PC-3 (cell line): ENCODE data around the gene PGA5. TPM values are rescaled to one million over a fixed set of nuclear protein-coding genes. Genes with fewer than 3 reads are reported as not detected.
"Not testable (repeated sequence)": the region's sequence is repeated elsewhere in the genome, so short reads cannot be mapped to it uniquely, and the experiment has no call there.

Source experiments
- ATAC-seq: fragments of 200-7000 bp; cut with Tn5 transposase; 2 replicates; pipeline ENCODE4 v1.9.1; 2020; ENCODE audit warnings: mild to moderate bottlenecking, moderate library complexity
- BruUV-seq: library from RNA; stranded (reverse); fragments of 400-500 nt; replicated peaks from 2 replicates; lab custom pipeline; 2021; lab: Mats Ljungman, UMichigan
- CTCF ChIA-PET: fragments of 300-600 bp; sonication (Branson Sonifier 250); formaldehyde crosslinking; loops from one replicate; lab custom pipeline; 2022; ENCODE audit warnings: antibody characterized with exemption; lab: Charles Lee
- POLR2A ChIA-PET: fragments of 300-600 bp; sonication (Branson Sonifier 250); formaldehyde crosslinking; loops from one replicate; lab custom pipeline; 2022; ENCODE audit warnings: antibody characterized with exemption; ENCODE audit not compliant: unreplicated experiment; lab: Charles Lee
- DNase-seq: peaks from one replicate; pipeline ENCODE4 v3.0.0-alpha.2; 2015
- H2AFZ ChIP-seq: fragments of 300-600 bp; sonication (generic); 2 replicates; pipeline ENCODE4 v1.6.0; 2016; ENCODE audit warnings: antibody characterized with exemption, low read length
- H3F3A ChIP-seq: fragments of 300-600 bp; sonication (generic); one replicate; pipeline ENCODE4 v1.6.0; 2017; ENCODE audit warnings: antibody characterized with exemption, low read length, control low read depth, mild to moderate bottlenecking; ENCODE audit not compliant: unreplicated experiment
- H3K27ac ChIP-seq: fragments of 300-600 bp; sonication (generic); 2 replicates; pipeline ENCODE4 v1.5.1; 2016; ENCODE audit warnings: mild to moderate bottlenecking, low read length
- H3K27me3 ChIP-seq: fragments of 300-600 bp; sonication (generic); 2 replicates; pipeline ENCODE4 v1.6.1; 2016; ENCODE audit warnings: low read length, mixed read lengths
- H3K36me3 ChIP-seq: fragments of 300-600 bp; sonication (generic); 2 replicates; pipeline ENCODE4 v1.6.1; 2016; ENCODE audit warnings: low read depth, mixed run types, low read length, mixed read lengths
- H3K4me1 ChIP-seq: fragments of 300-600 bp; sonication (generic); 2 replicates; pipeline ENCODE4 v1.5.1; 2016; ENCODE audit warnings: low read length; ENCODE audit not compliant: insufficient read depth
- H3K4me2 ChIP-seq: fragments of 300-600 bp; sonication (generic); 2 replicates; pipeline ENCODE4 v1.6.0; 2016; ENCODE audit warnings: low read length
- H3K4me3 ChIP-seq: fragments of 300-600 bp; sonication (generic); 2 replicates; pipeline ENCODE4 v1.5.1; 2016; ENCODE audit warnings: mild to moderate bottlenecking, low read length, mixed read lengths
- H3K79me2 ChIP-seq: fragments of 300-600 bp; sonication (generic); 2 replicates; pipeline ENCODE4 v1.6.1; 2017; ENCODE audit warnings: low read length, mixed read lengths
- H3K9ac ChIP-seq: fragments of 300-600 bp; sonication (generic); 2 replicates; pipeline ENCODE4 v1.6.0; 2016; ENCODE audit warnings: mild to moderate bottlenecking, low read length
- H3K9me2 ChIP-seq: fragments of 300-600 bp; sonication (generic); replicated peaks from 2 replicates; pipeline ENCODE4 v1.6.1; 2016; ENCODE audit warnings: mixed run types, low read length, mixed read lengths
- H3K9me3 ChIP-seq: fragments of 300-600 bp; sonication (generic); 2 replicates; pipeline ENCODE4 v1.6.1; 2016; ENCODE audit warnings: low read length, mixed read lengths
- H4K20me1 ChIP-seq: fragments of 300-600 bp; sonication (generic); 2 replicates; pipeline ENCODE4 v1.6.1; 2016; ENCODE audit warnings: low read length, mixed read lengths
- intact Hi-C: fragments of 100-400 bp; cut with micrococcal nuclease; formaldehyde crosslinking; loops from 2 replicates; pipeline ENCODE4 v1.9.0; 2023
- total RNA-seq: library from RNA; depleted of rRNA; stranded (reverse); fragments of >200 nt; gene quantifications from 2 replicates; pipeline ENCODE4 v1.2.3, GENCODE V29; 2014

Gene PGA5
- total RNA-seq, 1 experiment from 2014 or later, result not detected

DNA sequence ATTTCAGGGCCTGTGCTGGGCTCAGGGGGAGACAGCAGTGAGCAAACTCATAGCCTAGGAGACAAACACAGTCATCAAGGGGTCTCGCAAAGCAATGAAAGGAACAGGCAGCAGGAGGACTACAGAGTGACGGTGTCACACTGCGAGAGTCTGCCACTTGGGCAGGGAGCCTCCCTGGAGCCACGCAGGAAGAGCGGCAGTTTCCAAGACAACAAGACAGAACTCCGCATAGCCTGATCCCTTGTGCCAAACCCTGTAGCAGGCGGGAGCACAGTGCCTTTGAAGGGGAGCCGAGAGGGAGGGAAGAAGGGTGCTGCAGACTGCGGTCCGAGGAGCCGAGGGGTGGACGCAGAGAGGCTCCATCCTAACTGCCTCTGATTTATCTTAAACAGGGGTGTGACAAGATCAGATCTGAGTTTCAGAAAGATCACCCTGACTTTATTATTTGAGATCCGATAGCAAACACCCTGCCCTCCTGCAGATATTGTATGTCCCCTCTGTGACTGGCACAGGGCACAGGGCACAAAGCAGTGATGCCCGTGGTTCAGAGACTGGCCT, 36.4 kb upstream of the PGA5 start:
- H3K27ac ChIP-seq, H3K79me2 ChIP-seq, DNase-seq, H3K4me2 ChIP-seq, H3K9me2 ChIP-seq, H3K9ac ChIP-seq, H3K9me3 ChIP-seq, H3K4me1 ChIP-seq, H3F3A ChIP-seq, ATAC-seq, BruUV-seq, H2AFZ ChIP-seq, H4K20me1 ChIP-seq, H3K4me3 ChIP-seq, H3K36me3 ChIP-seq, POLR2A ChIA-PET, CTCF ChIA-PET, intact Hi-C loops: not testable (repeated sequence)
- peaks cover 23% of the 10 kb centered on the region for H3K27me3 ChIP-seq

DNA sequence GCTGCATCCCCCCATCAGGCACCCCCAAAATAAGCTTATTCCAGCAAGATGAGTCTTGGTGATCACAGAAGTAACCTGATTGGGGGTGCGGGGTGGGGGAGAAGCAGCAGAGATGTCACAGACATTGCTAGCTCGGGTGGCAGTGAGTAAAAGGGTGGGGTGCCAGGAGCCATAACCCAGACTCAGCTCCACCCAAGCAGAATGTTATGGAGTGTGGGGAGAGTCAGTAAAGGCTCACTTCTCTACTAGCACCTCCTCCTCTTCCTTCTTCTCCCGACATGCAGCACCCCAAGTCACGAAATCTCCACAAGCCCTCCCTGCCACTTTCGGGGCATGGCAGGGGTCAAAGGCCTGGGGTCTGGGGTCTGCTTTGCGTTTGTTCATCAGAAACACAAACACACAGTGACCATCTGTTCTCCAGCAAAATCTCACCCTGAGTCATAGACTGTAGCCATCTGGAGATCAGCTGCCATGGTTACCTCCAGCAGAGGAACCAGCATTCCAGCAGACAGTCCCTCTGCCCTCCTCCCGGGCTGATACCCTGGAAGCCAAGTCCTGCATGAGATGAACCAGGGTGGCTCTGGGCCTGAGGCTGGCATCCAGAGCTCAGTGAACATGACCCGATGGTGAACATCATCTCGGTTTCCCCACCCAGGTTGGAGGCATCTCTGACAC, 33.2 kb upstream of the PGA5 start:
- CTCF ChIA-PET, H3K9me3 ChIP-seq, H3K27ac ChIP-seq, intact Hi-C loops, H3K79me2 ChIP-seq, H3K4me1 ChIP-seq, H3K36me3 ChIP-seq, DNase-seq, ATAC-seq, H4K20me1 ChIP-seq, H3K4me3 ChIP-seq, H3K4me2 ChIP-seq, POLR2A ChIA-PET, H3K9me2 ChIP-seq, H3K27me3 ChIP-seq, H3F3A ChIP-seq, H3K9ac ChIP-seq, H2AFZ ChIP-seq, BruUV-seq: not testable (repeated sequence)

DNA sequence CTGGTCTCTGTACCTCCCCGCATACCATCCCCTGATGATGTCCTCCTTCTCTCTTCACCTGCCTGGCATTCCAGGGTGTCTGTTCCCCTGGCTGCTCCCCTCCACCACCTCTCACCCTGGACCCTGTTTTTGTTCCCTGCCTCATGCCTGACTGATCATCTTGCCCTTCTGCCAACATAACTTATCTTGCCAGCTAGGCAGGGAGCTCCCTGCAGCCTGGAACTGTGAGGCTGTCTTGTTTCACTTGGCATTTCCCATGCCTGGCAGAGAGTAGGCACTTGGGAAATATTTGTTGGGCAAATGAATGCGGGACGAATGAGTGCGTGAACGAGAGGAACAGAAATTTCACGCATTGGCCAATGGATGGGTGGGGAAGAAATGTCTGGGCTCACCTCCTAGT, 30.3 kb upstream of the PGA5 start:
- H3K9me3 ChIP-seq, H3K9me2 ChIP-seq, intact Hi-C loops, H2AFZ ChIP-seq, H4K20me1 ChIP-seq, H3F3A ChIP-seq, H3K79me2 ChIP-seq, H3K4me2 ChIP-seq, POLR2A ChIA-PET, DNase-seq, H3K27ac ChIP-seq, H3K27me3 ChIP-seq, H3K9ac ChIP-seq, BruUV-seq, H3K36me3 ChIP-seq, ATAC-seq, CTCF ChIA-PET, H3K4me3 ChIP-seq, H3K4me1 ChIP-seq: not testable (repeated sequence)

DNA sequence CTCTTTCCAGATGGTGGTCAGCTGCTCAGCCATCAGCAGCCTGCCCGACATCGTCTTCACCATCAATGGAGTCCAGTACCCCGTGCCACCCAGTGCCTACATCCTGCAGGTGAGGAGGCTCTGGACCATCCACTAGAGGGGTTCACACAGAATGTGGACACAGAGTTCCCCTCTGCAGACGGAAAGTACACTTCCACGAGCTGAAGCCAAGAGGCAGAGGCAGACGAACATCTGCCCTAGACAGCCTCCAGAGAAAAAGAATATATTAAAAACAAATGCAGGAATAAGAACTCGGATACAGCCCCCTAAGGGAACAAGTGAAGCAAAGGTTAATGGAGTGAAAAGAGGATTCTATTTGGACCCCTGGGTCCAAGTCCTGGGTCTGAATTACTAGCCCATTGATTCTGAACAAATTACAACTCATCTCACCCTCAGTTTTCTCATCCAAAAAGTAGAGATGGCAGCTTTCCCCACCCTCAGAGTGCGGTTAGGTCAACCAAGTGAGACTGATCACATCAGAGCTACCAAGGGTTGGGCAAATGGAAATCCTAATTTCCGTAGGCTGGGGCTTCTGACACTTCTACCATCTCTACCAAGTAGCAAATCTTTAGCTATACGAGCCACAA, 29.5 kb upstream of the PGA5 start:
- DNase-seq, BruUV-seq: not testable (repeated sequence)

DNA sequence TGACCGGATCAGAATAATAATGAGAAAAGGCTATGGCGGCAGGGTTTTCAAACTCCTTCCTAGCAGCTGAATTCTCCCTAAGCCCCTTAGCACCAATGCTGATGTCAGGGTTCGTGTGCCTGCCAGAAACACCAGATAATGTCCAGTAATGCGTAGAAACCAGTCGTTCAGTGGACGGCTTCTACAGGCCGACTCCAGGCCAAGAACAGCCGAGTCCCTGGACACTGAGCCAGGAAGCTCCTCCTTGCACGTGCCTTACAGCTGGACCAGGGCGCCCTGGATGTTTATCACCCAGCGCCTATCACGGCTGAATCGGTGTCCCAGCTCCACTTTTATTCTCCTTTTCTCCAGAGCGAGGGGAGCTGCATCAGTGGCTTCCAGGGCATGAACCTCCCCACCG, 28.8 kb upstream of the PGA5 start:
- H2AFZ ChIP-seq, H3K27me3 ChIP-seq, H3K9me2 ChIP-seq, H3K36me3 ChIP-seq, H3K9ac ChIP-seq, H3K9me3 ChIP-seq, POLR2A ChIA-PET, H4K20me1 ChIP-seq, H3K27ac ChIP-seq, H3K4me3 ChIP-seq, H3F3A ChIP-seq, CTCF ChIA-PET, DNase-seq, H3K4me2 ChIP-seq, ATAC-seq, H3K4me1 ChIP-seq, intact Hi-C loops, BruUV-seq, H3K79me2 ChIP-seq: not testable (repeated sequence)

More for the DNA sequence above, 29.5 kb upstream of the PGA5 start:
- CTCF ChIA-PET, H3K4me3 ChIP-seq, H3K4me1 ChIP-seq, POLR2A ChIA-PET, H3K9me3 ChIP-seq, H3K27me3 ChIP-seq, H3K9ac ChIP-seq, H3K79me2 ChIP-seq, H4K20me1 ChIP-seq, H3F3A ChIP-seq, H3K27ac ChIP-seq, H3K36me3 ChIP-seq, H3K4me2 ChIP-seq, H2AFZ ChIP-seq, ATAC-seq, intact Hi-C loops, H3K9me2 ChIP-seq: not testable (repeated sequence)

DNA sequence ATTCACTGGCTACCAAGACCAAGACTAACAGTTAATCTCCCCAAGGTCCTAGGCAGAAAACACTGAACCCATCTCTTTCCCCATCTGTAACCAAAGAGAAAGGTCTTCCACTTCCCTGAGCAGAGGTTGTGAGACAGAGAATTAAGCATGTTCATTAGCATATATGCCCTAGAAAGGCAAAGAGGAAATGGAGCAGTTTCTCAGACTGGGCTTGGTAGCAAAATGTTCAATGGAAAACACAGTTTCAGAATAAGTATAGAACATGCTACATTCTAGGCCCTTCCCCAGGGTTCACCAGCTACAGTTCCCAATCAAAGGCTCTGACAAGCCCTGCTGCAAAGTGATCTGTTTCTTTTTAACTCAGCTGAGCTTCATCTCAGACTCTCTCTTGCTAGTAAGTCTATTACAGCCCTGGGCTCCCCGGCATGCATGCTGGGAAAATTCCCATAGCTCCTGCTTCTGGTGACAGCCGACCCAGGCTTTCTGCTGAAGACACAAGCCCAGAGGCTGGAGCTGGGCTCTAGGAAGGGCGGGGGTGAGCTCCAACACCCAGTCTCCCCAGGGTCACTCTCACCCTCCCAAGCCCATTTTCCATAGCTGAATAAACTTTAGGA, 27.2 kb upstream of the PGA5 start:
- H3K4me1 ChIP-seq, H3K79me2 ChIP-seq, H3F3A ChIP-seq, H3K4me2 ChIP-seq, DNase-seq, BruUV-seq, H3K9ac ChIP-seq, H3K9me3 ChIP-seq, H4K20me1 ChIP-seq, H3K27me3 ChIP-seq, H3K27ac ChIP-seq, CTCF ChIA-PET, H3K4me3 ChIP-seq, H3K36me3 ChIP-seq, ATAC-seq, POLR2A ChIA-PET, intact Hi-C loops, H2AFZ ChIP-seq, H3K9me2 ChIP-seq: not testable (repeated sequence)
